GM12891 (cell line): ENCODE measurements around the gene PYROXD2.

Experiments
- DNase-seq: peaks from one replicate; pipeline ENCODE4 v3.0.0; 2011; ENCODE audit warnings: low spot score; ENCODE audit not compliant: insufficient read length
- FAIRE-seq: peaks from 2 replicates; lab custom pipeline; 2011; peaks lifted over from hg19 to GRCh38; lab: Jason Lieb, UNC
- PAX5 ChIP-seq: IDR thresholded peaks from 2 replicates; pipeline ENCODE4 v1.6.1; 2011; ENCODE audit warnings: low read length, moderate library complexity, mild to moderate bottlenecking; ENCODE audit not compliant: insufficient read depth, severe bottlenecking
- POLR2A ChIP-seq: IDR thresholded peaks from 2 replicates; pipeline ENCODE4 v1.6.1; 2011; ENCODE audit warnings: low read depth, low read length, control low read depth
- POLR2AphosphoS5 ChIP-seq: IDR thresholded peaks from 2 replicates; pipeline ENCODE4 v1.6.1; 2011; ENCODE audit warnings: low read depth, low read length, control low read depth
- POU2F2 ChIP-seq: IDR thresholded peaks from 2 replicates; pipeline ENCODE4 v1.6.1; 2011; ENCODE audit warnings: low read depth, mild to moderate bottlenecking, control low read depth, low read length, moderate library complexity
- SPI1 ChIP-seq: IDR thresholded peaks from 2 replicates; pipeline ENCODE4 v1.6.1; 2011; ENCODE audit warnings: low read depth, low read length, control low read depth
- TAF1 ChIP-seq: IDR thresholded peaks from 2 replicates; pipeline ENCODE4 v1.6.1; 2011; ENCODE audit warnings: low read depth, low read length, control low read depth

Gene PYROXD2

GRCh38 chr10:98411768-98412167, 3.2 kb downstream of the PYROXD2 start:
- FAIRE-seq (no peak), DNase-seq (no peak)
- no peak for TF ChIP-seq TAF1
- no peak for TF ChIP-seq PAX5
- no peak for TF ChIP-seq POU2F2
- no peak for TF ChIP-seq POLR2AphosphoS5
- no peak for TF ChIP-seq POLR2A
- TF ChIP-seq SPI1, result no peak

DNA sequence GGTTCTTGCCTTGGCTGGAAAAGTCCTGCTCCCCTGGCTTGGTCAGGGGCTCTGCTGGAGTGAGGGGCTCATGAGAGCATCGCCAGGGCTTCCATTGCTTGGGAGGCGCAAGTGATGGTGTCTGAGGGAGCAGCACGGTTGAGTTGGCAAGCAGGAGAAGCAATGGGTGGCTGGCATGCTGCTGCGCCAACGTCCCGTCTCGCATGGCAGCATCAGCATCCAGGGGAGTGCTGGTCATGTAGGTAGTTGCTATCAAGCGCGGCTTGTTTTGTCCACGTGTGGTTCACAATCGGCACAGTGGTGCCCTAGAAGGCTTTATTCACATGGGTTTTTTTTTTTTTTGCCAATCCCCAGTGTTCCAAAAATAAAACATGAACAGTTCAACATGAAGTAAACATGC, 3.8 kb downstream of the PYROXD2 start:
- DNase-seq (no peak), FAIRE-seq (no peak)
- TF ChIP-seq POU2F2 (no peak), POLR2A (no peak), SPI1 (no peak), POLR2AphosphoS5 (no peak), PAX5 (no peak), TAF1 (no peak)

DNA sequence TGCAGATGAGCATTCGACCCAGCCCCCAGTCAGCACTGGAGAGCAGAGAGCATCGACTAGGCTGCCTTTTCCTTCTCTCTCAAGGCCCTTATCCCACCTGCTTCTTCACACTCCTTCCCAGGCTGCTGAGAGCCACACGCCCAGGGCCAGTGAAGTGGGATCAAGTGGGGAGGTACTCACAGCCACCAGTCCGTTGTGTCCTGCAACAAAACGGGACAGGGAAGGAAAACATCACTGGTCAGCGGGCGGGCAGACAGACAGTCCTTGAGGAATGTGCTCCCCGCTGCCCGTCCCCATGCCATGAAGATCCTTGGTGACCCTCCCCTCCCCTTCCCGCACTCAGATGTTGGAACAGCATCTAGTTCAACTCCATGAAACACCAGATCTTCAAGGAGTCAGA, 4.2 kb downstream of the PYROXD2 start:
- no peak for TF ChIP-seq PAX5
- no peak for TF ChIP-seq POLR2A
- TF ChIP-seq POU2F2, result no peak
- no peak for TF ChIP-seq POLR2AphosphoS5
- no peak for TF ChIP-seq SPI1
- no peak for TF ChIP-seq TAF1
- FAIRE-seq (no peak), DNase-seq (no peak)

DNA sequence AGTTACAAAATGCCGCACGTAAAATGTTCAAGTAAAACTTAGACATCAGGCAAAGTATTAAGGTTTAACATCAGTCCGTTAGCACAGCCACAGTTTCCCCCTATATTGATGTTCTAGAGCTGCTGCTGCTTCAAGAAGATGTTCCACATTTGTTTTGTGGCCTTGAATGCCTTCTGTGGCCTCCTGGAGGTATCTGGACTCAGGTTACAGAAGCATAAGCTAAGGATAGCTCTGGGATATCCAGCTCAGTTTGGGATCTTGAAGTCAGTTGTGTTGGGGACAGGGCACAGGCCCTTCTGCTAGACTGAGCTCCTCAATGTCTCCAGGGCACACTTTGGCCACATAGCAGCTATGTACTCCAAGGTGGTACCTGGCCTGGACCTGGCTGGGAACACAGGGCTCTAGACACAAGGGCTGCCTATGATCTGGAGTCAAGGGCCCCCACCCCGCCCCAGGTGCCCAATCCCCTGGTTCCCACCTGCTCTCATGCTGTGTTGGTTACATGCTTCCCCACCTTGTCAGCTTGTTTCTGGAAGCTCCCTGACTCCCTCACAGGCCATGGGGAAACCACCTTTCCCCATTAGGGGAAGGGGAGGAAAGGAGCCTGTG, 4.7 kb downstream of the PYROXD2 start:
- FAIRE-seq, result no peak
- no peak for TF ChIP-seq POU2F2
- TF ChIP-seq POLR2A, result no peak
- no peak for TF ChIP-seq SPI1
- no peak for TF ChIP-seq POLR2AphosphoS5
- TF ChIP-seq TAF1, result no peak
- no peak for TF ChIP-seq PAX5
- DNase-seq, result no peak

GRCh38 chr10:98408799-98409198, 6.2 kb downstream of the PYROXD2 start:
- DNase-seq (no peak), FAIRE-seq (no peak)
- TF ChIP-seq TAF1 (no peak), POU2F2 (no peak), POLR2A (no peak), PAX5 (no peak), SPI1 (no peak), POLR2AphosphoS5 (no peak)

DNA sequence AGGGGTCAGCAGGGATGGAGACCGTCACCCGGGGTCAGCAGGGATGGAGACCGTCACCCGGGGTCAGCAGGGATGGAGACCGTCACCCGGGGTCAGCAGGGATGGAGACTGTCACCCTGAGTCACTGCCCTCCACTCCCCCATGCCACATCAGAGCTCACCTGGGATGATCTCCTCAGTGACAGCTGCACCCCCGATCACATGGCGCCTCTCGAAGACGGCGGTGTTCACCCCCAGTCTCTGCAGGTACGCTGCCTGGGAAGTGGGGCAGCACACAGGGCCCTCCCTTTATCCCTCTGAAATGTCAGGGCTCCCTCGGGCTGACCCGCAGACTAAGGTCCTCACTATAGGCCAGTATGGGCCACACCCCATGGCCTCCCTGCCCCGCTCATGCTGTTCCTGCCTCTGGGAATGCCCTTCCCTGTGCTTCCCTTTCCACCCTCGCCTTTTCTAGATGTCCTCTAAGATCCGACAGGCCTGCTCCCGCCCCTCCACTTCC, 7.2 kb downstream of the PYROXD2 start:
- no peak for TF ChIP-seq TAF1
- no peak for DNase-seq
- no peak for FAIRE-seq

DNA sequence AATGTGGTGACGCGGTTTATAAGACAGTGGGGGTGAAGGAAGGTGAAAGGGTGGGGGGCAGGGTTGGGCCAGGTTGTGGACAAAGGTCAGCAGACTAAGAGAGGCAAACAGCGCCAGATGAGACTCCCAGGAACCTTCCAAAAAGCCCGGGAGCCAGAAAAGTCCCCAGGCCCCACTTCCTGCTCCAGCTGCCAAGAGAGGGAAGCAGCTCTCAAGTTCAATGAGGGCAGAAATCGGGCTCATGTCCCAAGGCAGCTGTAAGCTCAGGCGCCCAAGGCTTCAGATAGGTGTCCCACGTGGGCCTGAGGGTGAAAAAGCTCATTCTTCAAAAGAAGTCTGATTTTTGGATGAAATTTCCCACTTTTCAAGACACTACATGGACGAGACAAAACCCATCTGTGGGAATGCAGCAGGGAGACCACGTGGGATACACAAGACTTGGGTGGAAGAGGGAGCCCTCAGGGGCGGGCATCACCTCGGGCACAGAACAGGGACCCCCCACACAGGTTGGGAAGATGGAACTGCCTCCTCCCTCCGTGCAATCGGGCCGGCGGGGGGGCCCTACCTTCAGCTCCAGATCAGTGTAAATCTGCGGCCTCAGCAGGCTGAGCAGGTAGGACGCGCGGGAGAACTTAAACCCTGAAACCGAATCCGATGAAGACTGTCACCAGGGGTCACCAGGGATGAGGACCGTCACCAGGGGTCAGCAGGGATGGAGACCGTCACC, 7.8 kb downstream of the PYROXD2 start:
- TF ChIP-seq POU2F2 (no peak), TAF1 (no peak), PAX5 (no peak), SPI1 (no peak), POLR2AphosphoS5 (no peak), POLR2A (no peak)
- no peak for DNase-seq
- FAIRE-seq, result no peak

DNA sequence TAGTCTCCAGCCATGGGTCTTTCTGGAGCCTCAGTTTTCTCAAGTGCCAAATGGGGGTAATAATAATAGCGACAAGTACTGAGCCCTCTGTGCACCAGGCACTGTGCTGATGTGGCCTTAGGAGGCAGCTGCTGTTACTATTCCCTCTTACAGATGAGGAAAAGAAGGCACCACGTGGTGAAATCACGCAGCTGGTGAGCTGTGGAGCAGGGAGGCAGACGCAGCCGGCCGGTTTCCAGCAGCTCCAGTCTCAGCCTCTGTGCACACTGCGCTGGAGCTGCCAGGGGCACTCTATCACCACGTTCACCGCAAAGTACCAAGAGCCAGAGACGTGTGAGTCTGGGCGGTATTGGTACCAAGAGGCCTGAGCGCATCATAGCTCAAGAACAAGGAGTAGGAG, 9.6 kb downstream of the PYROXD2 start:
- DNase-seq (no peak), FAIRE-seq (no peak)
- TF ChIP-seq POLR2A (no peak), POLR2AphosphoS5 (no peak), SPI1 (no peak)

DNA sequence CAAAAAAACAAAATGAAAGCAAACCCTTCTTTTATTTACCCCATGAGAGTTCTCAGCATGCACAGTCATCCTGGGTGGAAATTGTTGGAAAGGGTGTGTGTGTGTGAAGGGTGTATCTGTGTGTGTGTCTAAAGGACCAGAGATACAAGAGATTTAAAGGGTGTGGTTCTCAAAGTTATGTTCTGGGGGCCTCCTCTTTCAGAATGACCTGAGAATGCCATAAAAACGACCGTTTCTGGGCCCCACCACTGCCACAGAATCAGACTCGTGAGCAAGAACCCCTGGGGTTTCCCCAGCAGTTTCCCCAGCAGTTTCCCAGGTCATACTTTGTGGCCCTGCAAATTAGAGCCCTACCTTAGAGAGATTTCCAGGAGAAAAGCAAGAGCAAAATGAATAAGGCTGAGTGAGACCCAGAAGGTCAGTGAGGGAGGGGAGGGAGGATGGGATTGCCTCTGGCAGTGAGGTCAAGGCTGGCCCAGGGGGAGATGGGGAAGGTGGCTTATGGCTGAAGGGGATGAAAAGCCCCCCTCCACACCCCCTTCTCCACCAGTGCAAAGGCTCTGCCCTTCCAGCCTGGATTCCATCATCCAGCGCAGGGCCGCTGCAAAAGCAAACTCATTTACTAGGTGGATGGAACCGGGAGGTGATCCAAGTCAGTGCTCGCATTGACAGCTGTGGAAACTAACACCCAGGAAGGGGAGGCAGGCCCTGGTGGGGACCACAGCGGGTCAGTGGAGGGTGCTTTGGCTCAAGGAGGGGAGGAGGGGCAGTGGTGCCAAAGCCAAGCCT, 10.2 kb downstream of the PYROXD2 start:
- DNase-seq (no peak), FAIRE-seq (no peak)
- TF ChIP-seq PAX5 (no peak), TAF1 (no peak), POLR2AphosphoS5 (no peak), POU2F2 (no peak), SPI1 (no peak), POLR2A (no peak)

GRCh38 chr10:98403812-98404504, 11.0 kb downstream of the PYROXD2 start:
- FAIRE-seq (no peak), DNase-seq (no peak)
- no peak for TF ChIP-seq POU2F2
- no peak for TF ChIP-seq POLR2AphosphoS5
- no peak for TF ChIP-seq TAF1
- TF ChIP-seq SPI1, result no peak
- TF ChIP-seq POLR2A, result no peak
- TF ChIP-seq PAX5, result no peak
